ENCODE data around the gene IRAK1BP1.
"Not testable (repeated sequence)": the region's sequence is repeated elsewhere in the genome, so short reads cannot be mapped to it uniquely, and the experiment has no call there.

Gene IRAK1BP1, protein sequence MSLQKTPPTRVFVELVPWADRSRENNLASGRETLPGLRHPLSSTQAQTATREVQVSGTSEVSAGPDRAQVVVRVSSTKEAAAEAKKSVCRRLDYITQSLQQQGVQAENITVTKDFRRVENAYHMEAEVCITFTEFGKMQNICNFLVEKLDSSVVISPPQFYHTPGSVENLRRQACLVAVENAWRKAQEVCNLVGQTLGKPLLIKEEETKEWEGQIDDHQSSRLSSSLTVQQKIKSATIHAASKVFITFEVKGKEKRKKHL

DNA sequence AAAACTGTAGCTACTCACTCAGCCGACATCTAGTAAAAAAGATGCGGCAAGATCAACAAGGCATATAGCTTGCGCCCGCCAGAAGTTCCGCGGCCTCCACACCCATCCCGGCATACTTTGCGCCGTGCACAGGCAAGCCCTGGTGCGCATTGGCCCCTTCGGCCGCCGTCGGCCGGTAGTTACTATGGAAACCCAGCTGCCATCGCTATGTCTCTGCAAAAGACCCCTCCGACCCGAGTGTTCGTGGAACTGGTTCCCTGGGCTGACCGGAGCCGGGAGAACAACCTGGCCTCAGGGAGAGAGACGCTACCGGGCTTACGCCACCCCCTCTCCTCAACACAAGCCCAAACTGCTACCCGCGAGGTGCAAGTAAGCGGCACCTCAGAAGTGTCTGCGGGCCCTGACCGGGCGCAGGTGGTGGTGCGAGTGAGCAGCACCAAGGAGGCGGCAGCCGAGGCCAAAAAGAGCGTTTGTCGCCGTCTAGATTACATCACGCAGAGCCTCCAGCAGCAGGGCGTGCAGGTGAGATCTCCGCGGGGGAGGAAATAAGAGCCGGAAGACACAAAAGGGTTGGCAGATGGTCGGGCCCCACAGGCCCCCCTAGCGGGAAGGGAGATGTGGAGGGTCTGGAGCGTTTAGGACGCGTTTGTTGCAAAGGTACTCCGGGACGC, at the start of gene IRAK1BP1:
IRAK1BP1 (plus strand) TSS at position 182 of the 671 bp plus-strand sequence; CDS start at position 208, 26 bp downstream.
- peak; percentile 33 to 61 (median 56) for DNase-seq

DNA sequence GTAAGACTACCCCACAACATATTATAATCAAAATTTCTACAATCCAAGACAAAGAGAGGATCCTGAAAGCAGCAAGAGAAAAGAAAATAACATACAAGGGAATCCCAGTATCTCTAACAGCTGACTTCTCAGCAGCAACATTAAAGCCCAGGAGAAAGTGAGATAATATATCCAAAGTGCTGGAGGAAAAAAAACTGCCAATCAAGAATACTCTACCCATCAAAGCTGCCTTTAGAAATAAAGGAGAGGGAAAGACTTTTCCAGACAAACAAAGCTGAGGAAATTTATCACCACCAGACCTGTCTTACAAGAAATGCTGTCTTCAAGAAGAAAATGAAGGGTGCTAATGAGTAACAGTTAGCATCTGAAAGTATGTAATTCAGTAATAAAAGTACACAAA, 43.3 kb upstream of the IRAK1BP1 start:
- DNase-seq: no peak

DNA sequence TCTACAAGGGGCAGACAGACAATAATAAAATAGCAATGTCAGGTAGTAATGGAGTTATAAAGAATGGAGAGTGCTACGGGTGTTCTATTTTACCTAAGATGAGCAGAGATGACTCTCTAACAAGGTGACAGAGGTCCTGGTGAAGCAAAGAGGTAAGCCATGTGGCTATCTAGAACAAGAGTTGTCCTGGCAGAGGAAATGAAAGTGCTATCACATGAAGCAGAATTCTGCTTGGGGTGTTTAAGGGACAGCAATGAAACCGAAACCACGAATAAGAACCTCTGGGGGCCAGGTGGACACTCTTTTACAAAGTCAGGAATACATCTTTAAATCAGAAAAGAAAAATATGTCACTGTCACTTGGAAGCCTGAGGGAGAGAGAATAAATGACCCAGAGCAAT, 37.9 kb upstream of the IRAK1BP1 start:
- DNase-seq: no peak

DNA sequence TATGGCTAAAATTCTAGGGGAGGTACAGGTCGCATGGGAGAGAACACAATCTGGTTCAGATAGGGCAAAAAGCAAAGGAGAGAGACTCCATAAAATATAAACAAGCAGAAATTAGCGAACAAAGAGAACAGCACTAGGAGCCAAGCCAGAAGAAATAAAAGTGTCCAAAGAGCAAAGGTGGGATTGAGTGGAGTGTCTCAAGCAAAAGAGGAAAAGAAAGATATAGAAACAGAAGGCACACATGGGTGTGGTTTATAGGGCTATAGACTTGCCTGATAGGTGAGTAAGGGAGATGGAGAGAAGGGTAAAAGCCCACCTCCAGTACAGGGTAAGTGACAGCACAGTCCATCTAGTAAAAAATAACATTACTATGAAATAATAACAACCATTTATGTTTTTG, 36.5 kb upstream of the IRAK1BP1 start:
- no peak for DNase-seq

DNA sequence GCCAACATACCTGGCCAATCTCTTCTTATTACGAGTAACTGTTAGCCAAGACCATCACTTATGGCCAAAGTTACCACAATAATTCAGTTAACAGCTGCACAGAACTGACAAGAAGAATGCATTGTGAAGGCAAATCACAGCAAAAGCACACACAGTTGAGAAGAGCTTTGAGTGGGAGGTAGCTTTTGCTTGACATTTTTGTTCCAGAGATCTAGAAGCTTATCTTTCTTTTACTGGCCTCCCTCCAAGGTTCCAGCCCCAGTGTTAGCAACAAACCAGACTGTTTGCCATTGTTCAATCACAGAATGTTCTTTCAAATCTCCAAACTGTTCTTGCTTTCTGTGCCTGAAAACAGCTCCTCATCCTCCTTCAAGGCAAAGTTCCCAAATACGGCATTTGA, 35.9 kb upstream of the IRAK1BP1 start:
- DNase-seq: no peak

DNA sequence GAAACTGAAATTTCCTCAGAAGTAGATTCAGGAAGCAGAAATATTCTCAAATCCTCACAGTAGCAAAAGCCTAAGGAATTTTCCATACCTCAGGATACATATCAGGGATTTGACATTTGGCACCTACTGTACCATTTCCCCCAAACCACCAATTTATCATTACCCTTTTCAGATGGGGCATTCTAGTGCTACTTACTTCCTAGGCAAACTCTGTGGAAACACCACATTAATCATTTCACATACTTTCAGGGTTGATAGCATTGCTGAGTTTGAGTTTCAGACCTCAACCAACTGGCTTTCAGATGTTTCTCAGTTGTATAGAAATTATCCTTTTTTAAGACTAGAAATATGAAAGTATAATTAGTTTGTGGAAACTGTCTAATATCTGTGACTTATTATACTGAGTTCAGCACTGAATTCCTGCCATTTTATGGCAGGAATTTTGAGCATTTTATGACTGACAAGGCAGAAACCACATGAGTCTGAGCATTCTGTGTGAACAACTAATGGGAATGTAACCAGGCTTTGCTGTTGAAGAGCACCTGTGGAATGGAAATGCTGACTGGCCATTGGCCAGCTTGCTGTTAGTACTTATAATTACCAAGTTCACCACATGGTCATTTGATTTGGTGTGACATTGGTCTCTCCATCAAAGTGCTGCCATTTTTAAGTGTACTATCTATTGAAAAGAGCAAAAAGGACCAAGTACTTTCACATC, 35.1 kb upstream of the IRAK1BP1 start:
- DNase-seq: no peak

DNA sequence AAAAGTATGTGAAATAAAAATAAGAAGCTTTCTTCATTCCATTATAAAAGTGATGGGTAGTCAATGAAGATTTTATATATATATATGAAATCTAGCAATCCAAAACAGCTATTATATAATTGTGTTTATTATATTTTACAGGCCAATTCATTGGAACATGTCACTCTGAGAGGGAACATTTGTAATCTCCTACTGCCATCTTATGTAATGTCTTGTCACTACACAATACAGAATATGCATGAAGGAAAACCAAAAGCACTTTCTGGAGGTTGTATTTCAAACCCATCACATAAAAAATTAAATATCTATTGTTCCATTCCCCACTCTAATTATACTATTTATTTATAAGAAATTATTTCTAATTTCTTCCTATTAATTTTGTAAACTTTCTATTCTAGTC, 31.5 kb upstream of the IRAK1BP1 start:
- DNase-seq: no peak

DNA sequence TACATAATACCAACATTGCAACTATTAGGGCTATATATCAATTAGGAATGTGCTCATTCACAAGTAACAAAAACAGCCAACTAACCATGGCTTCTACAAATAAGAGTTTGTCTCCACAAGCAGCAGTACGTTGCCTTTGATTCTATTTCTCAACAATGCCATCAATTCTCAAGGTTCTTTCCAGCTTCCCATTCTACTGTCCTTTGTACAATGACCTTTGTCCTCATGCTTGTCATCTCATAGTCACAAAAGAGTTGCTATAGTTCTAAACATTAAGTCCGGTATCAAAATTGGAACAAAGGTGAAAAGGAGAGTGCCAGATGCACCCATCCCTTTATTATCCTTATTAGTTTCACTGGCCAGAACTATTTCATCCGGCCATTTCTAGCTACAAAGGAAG, 30.8 kb upstream of the IRAK1BP1 start:
- no peak for DNase-seq

DNA sequence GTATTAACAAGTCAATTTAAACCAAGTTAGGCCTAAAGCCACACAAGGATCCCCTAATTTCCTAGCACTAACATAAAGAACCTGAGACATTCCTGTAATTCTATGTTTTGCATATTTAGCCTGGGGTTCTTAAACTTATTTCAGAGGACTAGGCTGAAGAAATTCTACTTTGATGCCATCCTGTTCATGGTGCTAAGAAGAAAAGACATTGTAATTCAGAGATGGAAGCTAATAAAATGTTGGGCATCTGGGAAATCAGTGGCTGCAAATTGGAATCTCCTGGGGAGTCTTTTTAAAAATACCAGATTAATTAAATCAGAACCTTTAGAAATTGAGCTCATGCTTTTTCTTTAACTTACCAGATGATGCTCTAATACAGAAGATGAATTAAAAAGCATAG, 26.2 kb upstream of the IRAK1BP1 start:
- no peak for DNase-seq

DNA sequence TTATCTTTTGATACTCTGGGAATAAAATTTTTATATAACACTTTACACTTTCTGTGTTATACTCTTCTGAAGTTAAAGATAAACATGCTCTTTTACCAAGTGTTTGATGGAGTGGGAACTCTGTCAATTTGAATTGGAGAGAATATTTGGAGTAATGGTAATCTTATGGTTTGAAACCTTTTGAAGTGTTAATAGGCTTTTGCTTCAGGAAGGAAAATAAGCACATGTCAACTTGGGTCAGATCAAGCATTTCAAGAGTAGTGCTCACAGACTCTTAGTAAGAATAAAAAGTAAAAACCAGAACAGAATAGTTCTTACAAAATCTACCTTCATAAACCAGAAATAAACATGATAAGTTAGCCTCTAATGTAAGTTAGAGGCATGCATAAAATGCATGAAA, 24.4 kb upstream of the IRAK1BP1 start:
- DNase-seq: no peak

DNA sequence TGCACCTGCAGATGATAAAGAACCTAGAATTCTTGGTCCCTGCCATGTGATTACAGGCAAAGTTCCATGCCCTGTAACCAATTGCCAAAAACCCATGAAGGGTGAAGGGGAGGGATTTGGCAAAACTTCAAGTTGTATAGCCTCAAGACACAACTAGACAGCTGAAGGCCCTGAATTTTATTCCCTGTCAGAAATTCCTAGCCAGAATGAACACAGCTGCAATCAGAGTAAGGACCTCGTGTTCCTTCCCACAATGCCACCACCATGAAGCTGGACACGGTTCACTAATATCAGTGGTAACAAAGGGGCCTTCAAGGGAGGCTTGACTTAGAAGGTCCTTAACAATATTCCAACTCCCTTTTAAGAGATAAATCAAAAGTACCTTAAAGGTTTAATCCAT, 22.5 kb upstream of the IRAK1BP1 start:
- no peak for DNase-seq

DNA sequence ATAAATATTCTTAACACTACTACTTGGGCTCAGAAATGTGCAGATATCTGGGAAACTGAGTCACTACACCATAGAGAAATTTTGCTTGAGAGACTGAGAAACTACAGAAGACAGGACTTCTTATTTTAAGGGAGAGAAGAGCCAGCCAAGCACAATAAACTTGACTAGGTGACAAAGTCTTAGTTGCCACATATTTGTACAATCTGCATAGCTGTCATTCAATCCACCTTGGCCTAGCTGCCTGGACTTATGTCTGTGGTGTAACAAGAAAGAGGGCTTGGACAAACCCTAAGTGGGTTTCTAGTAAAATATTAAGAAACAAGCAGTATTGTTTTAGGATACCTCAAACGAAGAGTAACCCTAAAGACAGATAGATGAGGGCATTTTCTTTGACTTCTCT, 21.8 kb upstream of the IRAK1BP1 start:
- no peak for DNase-seq

DNA sequence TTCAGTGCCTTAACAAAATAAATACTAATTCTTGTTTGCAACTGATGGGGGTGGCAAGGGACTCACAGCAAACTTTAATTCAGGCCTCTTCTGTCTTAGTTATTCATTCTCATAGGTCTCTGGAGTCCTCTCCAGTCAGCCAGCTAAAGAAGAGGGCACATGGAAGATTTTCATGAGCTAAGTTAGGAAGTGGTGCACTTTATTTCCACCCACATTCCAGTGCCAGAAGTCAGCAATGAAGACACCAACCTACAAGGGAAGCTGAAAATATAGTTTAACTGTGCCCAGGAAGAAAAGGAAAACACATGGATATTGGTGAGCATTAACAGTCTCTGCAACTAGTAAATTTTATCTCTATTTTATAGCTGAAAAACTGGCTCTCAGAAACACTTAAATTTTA, 16.7 kb upstream of the IRAK1BP1 start:
- DNase-seq: no peak

DNA sequence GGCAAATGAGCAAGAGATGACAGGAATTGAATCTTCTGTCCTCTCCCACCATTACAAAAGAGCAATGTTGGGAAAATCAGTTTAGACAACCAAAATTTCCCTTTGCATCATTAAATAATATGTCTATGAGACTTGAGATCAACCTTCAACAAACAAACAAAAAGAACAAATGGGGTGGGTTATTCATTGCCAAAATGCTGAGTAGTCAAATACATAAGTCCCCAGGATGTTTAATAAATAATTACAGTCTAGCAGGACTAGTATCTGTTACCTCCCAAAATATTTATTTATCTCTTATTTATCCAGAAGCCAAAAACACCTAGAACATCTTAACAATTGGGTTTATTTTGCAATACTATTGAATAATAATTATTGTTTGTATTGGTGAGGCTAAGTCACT, 16.2 kb upstream of the IRAK1BP1 start:
- no peak for DNase-seq

DNA sequence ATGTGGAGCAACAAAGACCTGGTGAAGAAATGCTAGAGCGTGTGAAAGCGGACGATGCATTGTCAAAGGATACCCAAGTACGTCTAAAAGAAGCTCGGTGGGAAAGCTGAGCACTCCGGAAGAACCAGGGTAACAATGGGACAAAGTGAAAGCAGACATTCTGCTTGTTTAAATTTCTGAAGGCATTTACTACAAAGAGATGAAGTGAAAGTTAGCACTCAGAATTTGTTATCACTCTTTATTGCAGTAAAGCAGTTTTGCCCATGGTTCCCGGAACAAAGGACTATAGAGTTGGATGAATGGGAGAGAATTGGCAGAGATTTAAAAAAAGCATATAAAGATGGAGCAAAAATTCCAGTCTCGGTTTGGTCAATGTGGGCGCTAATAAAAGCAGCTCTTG, 12.8 kb upstream of the IRAK1BP1 start:
- no peak for DNase-seq

DNA sequence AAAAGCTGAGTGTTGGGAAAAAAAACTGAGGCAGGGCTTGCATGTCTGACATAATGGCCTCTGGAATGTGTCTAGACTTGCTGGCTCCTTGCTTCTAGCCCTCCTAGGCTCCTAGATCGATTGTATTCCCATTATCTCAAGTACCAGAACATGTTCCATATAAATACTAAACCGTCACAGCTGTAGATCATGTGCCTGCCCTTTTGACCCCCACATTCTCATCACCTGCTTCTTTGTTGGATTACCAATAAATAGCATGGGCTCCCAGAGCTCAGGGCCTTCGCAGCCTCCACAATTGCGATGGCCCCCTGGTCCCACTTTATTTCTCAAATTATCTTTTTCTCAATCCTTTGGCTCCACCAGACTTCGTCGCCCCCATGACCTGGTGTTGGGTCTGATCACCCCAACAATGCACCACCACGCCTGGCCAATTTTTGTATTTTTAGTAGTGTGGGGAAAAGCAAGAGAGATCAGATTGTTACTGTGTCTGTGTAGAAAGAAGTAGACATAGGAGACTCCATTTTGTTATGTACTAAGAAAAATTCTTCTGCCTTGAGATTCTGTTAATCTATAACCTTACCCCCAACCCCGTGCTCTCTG, 8.9 kb upstream of the IRAK1BP1 start:
- not testable (repeated sequence) for DNase-seq

DNA sequence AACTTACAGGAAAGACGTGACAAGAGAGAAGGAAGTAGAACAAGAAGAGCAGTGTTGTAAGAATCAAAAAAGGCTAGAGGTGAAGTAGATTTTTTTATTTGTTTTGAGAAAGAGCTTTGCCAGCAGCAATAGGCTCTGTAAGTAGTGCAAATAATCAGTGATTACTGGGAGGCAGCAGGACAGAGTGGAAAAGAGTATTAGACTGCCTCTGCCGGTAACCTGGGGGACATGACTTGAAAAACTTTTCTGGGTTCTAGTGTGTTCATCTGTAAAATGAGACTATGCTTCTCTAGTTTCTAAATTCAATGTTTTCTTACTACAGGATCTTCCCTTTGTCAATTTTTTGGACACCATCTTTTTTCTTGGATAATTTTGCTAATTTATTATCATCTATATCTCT, 5.8 kb upstream of the IRAK1BP1 start:
- no peak for DNase-seq

DNA sequence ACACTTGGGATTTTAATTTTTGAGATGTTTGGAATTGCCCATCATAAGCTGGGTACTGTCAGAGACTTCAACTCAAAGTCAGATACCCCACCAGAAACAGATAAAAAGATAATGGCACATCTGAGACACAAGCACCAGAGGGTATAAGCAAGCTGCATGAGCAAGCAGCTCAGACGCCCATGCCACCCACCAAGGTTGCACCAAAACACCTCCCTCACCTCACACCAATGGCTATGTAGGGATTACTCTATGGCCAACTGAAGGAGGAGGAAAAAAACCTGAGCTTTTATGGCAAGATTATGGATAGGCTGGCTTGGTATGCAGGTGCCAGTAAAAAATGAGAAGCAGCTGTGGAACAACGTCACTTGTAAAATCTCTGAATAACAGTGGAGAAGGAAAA, 3.8 kb upstream of the IRAK1BP1 start:
- no peak for DNase-seq

DNA sequence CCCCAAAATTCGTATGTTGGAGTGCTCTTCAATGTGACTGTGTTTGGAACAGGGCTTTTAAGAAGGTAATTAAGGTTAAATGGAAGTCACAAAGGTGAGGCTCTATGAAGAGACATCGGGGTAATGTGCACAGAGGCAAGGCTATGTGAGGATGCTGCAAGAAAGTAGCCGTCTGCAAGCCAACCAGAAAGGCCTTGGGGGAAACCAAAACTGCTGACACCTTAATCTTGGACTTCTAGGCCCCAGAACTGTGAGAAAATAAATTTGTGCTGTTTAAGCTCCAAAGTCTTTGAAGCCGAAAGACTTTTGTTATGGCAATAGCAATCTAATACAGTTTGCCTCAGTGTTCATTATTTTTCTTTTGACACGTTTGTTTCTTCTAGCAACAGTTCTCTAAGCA, 2.4 kb upstream of the IRAK1BP1 start:
- no peak for DNase-seq

DNA sequence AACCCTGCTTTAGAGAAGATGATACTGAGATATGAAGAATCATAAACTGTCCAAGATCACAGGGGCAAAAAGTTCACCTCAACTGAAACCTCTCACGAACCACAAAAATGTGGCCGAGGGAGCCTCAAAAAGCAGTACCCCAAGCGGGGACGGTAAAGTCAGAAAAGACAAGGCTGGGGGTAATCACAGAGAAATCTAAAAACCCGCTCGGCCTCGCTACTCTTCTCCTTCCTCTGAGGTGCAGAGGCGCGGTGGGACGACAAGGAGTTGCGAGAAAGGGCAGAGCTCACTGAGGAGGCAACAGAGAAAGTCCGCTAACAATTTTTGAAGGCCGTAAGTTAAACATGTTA, 356 bp upstream of the IRAK1BP1 start:
- DNase-seq: no peak

DNA sequence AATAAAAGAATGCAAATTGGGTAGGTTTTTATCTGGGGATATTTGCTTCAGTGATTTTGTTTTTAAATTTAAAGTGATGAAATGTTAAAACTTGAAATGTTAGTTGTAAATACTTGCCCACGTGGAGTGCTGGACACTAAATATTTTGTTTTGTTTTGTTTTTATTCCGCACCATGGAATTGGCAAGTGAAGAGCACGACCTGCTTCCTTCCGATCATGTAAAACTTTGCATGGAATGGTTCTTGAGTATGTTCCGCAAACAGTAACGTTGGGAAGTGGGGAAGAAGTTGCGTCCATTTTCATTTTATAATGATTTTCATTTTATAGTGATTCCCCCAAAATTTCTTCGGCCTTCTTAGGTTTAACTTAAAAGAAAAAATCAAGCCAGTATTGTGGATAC, 765 bp downstream of the IRAK1BP1 start:
- DNase-seq: no peak

DNA sequence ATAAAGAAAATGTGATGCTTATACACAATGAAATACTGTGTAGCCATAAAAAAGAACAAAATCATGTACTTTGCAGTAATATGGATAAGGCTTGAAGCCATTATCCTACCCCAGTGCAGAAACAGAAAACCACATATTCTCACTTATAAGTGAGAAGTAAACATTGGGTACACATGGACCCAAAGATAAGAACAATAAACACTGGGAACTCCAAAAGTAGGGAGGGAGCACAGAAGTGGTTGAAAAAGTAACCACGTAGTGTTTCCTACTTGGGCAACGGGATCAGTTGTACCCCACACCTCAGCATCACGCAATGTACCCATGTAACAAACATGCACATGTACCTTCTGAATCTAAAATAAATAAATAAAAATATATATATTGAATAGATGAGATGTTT, 8.2 kb downstream of the IRAK1BP1 start:
- DNase-seq: no peak

DNA sequence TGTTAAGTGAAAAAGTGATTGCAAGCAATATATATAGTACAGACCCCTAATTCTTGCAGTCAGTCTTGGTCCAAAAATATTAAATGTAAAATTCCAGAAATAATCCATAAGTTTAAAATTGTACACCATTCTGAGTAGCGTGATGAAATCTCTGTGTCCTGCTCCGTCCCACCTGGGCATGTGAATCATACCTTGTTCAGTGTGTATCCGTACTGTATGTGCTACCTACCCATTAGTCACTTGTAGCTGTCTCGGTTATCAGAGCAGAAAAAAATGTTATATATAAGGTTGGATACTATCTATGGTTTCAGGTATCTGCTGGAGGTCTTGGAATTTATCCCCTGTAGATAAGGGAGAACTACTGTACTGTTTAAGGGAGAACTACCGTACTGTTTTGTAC, 16.3 kb downstream of the IRAK1BP1 start:
- DNase-seq: no peak

DNA sequence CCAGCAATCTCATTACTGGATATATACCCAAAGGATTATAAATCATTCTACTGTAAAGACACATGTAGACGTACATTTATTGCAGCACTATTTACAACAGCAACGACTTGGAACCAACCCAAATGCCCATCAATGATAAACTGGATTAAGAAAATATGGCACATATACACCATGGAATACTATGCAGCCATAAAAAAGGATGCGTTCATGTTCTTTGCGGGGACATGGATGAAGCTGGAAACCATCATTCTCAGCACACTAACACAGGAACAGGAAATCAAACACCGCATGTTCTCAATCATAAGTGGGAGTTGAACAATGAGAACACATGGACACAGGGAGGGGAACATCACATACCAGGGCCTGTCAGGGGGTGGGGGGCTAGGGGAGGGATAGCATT, 22.6 kb downstream of the IRAK1BP1 start:
- not testable (repeated sequence) for DNase-seq
